Inflammatory macrophage (primary cell): ENCODE data around the gene NARF.

Experiments
- DNase-seq, 2 donors: peaks; one replicate each; pipeline ENCODE4 v3.0.0-alpha.2; 2020 to 2022

Gene NARF

GRCh38 chr17:82434216-82434565 lies 24.4 kb upstream of the NARF start:
- peak in 1 of 2 donors; percentile 52 for DNase-seq

GRCh38 chr17:82435103-82435502 lies 23.4 kb upstream of the NARF start:
- no peak for DNase-seq

- DNase-seq = no peak
These were observed 22.6 kb upstream of the NARF start for GRCh38 chr17:82435601-82436583.

- DNase-seq = no peak
These were observed 21.8 kb upstream of the NARF start for GRCh38 chr17:82436601-82437324.

- DNase-seq = no peak
These were observed 21.2 kb upstream of the NARF start for GRCh38 chr17:82437325-82437668.

GRCh38 chr17:82438401-82439193 lies 19.9 kb upstream of the NARF start:
- no peak for DNase-seq

- no peak for DNase-seq
These were observed 19.2 kb upstream of the NARF start for GRCh38 chr17:82439194-82439828.

GRCh38 chr17:82439829-82440365 lies 18.6 kb upstream of the NARF start:
- no peak for DNase-seq

GRCh38 chr17:82440469-82440981 lies 18.0 kb upstream of the NARF start:
- peak; percentile 81 to 82 for DNase-seq

GRCh38 chr17:82440991-82441627 lies 17.4 kb upstream of the NARF start:
- peak in 1 of 2 donors; percentile 33 for DNase-seq

GRCh38 chr17:82441691-82442487 lies 16.7 kb upstream of the NARF start:
- DNase-seq = no peak

- no peak for DNase-seq
These were observed 15.7 kb upstream of the NARF start for GRCh38 chr17:82442643-82443464.

GRCh38 chr17:82443465-82444283 lies 14.9 kb upstream of the NARF start:
- DNase-seq = no peak

- no peak for DNase-seq
These were observed 14.2 kb upstream of the NARF start for GRCh38 chr17:82444284-82444893.

- no peak for DNase-seq
These were observed 13.5 kb upstream of the NARF start for GRCh38 chr17:82444941-82445521.

- DNase-seq = no peak
These were observed 13.0 kb upstream of the NARF start for GRCh38 chr17:82445542-82445941.

GRCh38 chr17:82446124-82446523 lies 12.4 kb upstream of the NARF start:
- no peak for DNase-seq

- no peak for DNase-seq
These were observed 11.9 kb upstream of the NARF start for GRCh38 chr17:82446649-82447048.
